Liver (tissue), 9 donors: ENCODE measurements around the gene MAP2K3. TPM values are rescaled to one million over a fixed set of nuclear protein-coding genes. Genes with fewer than 3 reads are reported as not detected.

Experiments used
- DNase-seq: peaks from one replicate; pipeline ENCODE4 v3.0.0-alpha.2; 2017; ENCODE audit warnings: low spot score
- H3K27ac ChIP-seq, 2 donors: one replicate each; pipeline ENCODE4 v1.7.0; 2013; ENCODE audit warnings: inconsistent platforms in 2 of 2, low read length in 2 of 2, control low read depth in 1 of 2, low read depth in 1 of 2, mild to moderate bottlenecking in 1 of 2
- H3K27me3 ChIP-seq, 4 donors: one replicate each; pipeline versions ENCODE4 v1.6.1 to v1.7.0; 2013; ENCODE audit warnings: low read length in 3 of 4, inconsistent platforms in 1 of 4, mild to moderate bottlenecking in 1 of 4, moderate library complexity in 1 of 4; ENCODE audit not compliant: control insufficient read depth in 4 of 4, insufficient read depth in 4 of 4
- H3K36me3 ChIP-seq, 4 donors: one replicate each; pipeline versions ENCODE4 v1.6.1 to v1.7.0; 2013; ENCODE audit warnings: low read length in 3 of 4, mild to moderate bottlenecking in 3 of 4, low read depth in 1 of 4, moderate library complexity in 1 of 4; ENCODE audit not compliant: control insufficient read depth in 4 of 4, insufficient read depth in 3 of 4
- H3K4me1 ChIP-seq, 4 donors: one replicate each; pipeline versions ENCODE4 v1.6.1 to v1.7.0; 2013; ENCODE audit warnings: low read length in 3 of 4, mild to moderate bottlenecking in 3 of 4, moderate library complexity in 1 of 4; ENCODE audit not compliant: control insufficient read depth in 4 of 4, insufficient read depth in 4 of 4
- H3K4me3 ChIP-seq, 3 donors: one replicate each; pipeline versions ENCODE4 v1.6.1 to v1.7.0; 2013; ENCODE audit warnings: low read length in 3 of 3, control low read depth in 1 of 3, low read depth in 1 of 3, mild to moderate bottlenecking in 1 of 3
- H3K9ac ChIP-seq, 2 donors: one replicate each; pipeline ENCODE4 v1.7.0; 2013; ENCODE audit warnings: low read length in 2 of 2, mild to moderate bottlenecking in 2 of 2, moderate library complexity in 2 of 2, control low read depth in 1 of 2, low read depth in 1 of 2
- H3K9me3 ChIP-seq, 4 donors: one replicate each; pipeline versions ENCODE4 v1.6.1 to v1.7.0; 2013; ENCODE audit warnings: low read length in 3 of 4; ENCODE audit not compliant: control insufficient read depth in 4 of 4
- ATF3 ChIP-seq: IDR thresholded peaks from 2 replicates; pipeline ENCODE4 v1.6.1; 2016; ENCODE audit warnings: antibody characterized with exemption
- CTCF ChIP-seq: fragments of 150-350 bp; IDR thresholded peaks from 2 replicates; pipeline ENCODE4 v1.5.1; 2017; ENCODE audit warnings: improper control_type of control experiment, low read depth, low read length; ENCODE audit not compliant: missing input control
- EGR1 ChIP-seq, 2 donors: IDR thresholded peaks; 2 replicates each; pipeline ENCODE4 v1.6.1; 2016 to 2018; ENCODE audit warnings: antibody characterized with exemption in 2 of 2, low read depth in 2 of 2
- FOXA1 ChIP-seq: IDR thresholded peaks from 2 replicates; pipeline ENCODE4 v1.6.1; 2016; ENCODE audit warnings: antibody characterized with exemption
- FOXA2 ChIP-seq: IDR thresholded peaks from 2 replicates; pipeline ENCODE4 v1.6.1; 2016; ENCODE audit warnings: antibody characterized with exemption
- GABPA ChIP-seq, 2 donors: IDR thresholded peaks in 1 of 2; conservative IDR thresholded peaks in 1 of 2; 2 replicates each; pipeline ENCODE4 v1.6.1; 2016; ENCODE audit warnings: antibody characterized with exemption in 2 of 2, mild to moderate bottlenecking in 1 of 2, moderate library complexity in 1 of 2
- HNF4A ChIP-seq, 2 donors: conservative IDR thresholded peaks; 2 replicates each; pipeline ENCODE4 v1.6.1; 2016; ENCODE audit warnings: antibody characterized with exemption in 2 of 2, mild to moderate bottlenecking in 2 of 2
- HNF4G ChIP-seq: IDR thresholded peaks from 2 replicates; pipeline ENCODE4 v1.6.1; 2016; ENCODE audit warnings: antibody characterized with exemption
- JUND ChIP-seq, 2 donors: IDR thresholded peaks; 2 replicates each; pipeline ENCODE4 v1.6.1; 2016; ENCODE audit warnings: antibody characterized with exemption in 2 of 2
- MAX ChIP-seq: IDR thresholded peaks from 2 replicates; pipeline ENCODE4 v1.6.1; 2016; ENCODE audit warnings: antibody characterized with exemption
- NR2F2 ChIP-seq: IDR thresholded peaks from 2 replicates; pipeline ENCODE4 v1.6.1; 2016; ENCODE audit warnings: antibody characterized with exemption
- RAD21 ChIP-seq, 2 donors: IDR thresholded peaks; 2 replicates each; pipeline ENCODE4 v1.6.1; 2016; ENCODE audit warnings: antibody characterized with exemption in 2 of 2, mild to moderate bottlenecking in 2 of 2
- REST ChIP-seq: IDR thresholded peaks from 2 replicates; pipeline ENCODE4 v1.6.1; 2016; ENCODE audit warnings: antibody characterized with exemption, mild to moderate bottlenecking
- RXRA ChIP-seq, 2 donors: IDR thresholded peaks; 2 replicates each; pipeline ENCODE4 v1.6.1; 2017 to 2018; ENCODE audit warnings: antibody characterized with exemption in 2 of 2, mild to moderate bottlenecking in 1 of 2
- SP1 ChIP-seq: IDR thresholded peaks from 2 replicates; pipeline ENCODE4 v1.6.1; 2018; ENCODE audit warnings: antibody characterized with exemption, mild to moderate bottlenecking
- TAF1 ChIP-seq: conservative IDR thresholded peaks from 2 replicates; pipeline ENCODE4 v1.6.1; 2016; ENCODE audit warnings: antibody characterized with exemption, mild to moderate bottlenecking
- YY1 ChIP-seq: IDR thresholded peaks from 2 replicates; pipeline ENCODE4 v1.6.1; 2016; ENCODE audit warnings: antibody characterized with exemption, mild to moderate bottlenecking
- ZBTB33 ChIP-seq: IDR thresholded peaks from 2 replicates; pipeline ENCODE4 v1.6.1; 2016; ENCODE audit warnings: antibody characterized with exemption
- WGBS: extraction: QIAGEN DNeasy Blood & Tissue Kit; methylation state at CpG from one replicate; pipeline ENCODE4 v1.1.7; 2013; 5-methylcytosine and 5-hydroxymethylcytosine counted together
- polyA plus RNA-seq, 2 donors: library from polyadenylated mRNA; stranded (reverse) in 1 of 2; unstranded in 1 of 2; fragments of 200-250 nt in 1 of 2; fragments of >200 nt in 1 of 2; fragmentation: Nextera tagmentation in 1 of 2; extraction: Ambion mirVana in 1 of 2; gene quantifications; one replicate each; pipeline versions ENCODE4 v1.2.1 to v1.2.3, GENCODE V29; 2013 to 2015
- total RNA-seq, 2 donors: library from RNA; depleted of rRNA; stranded (reverse); fragments of >200 nt; gene quantifications; one replicate each; pipeline ENCODE4 v1.2.3, GENCODE V29; 2014
- donor health status: healthy.
- donor health status: healthy.
- donor health status: healthy.
- donor health status: healthy.
- donor health status: healthy.

MAP2K3 gene
- total and polyA plus RNA-seq, 4 donors: 21.6 to 88.4 (median 30.5) TPM

- no peak for TF ChIP-seq SP1
- no peak for TF ChIP-seq FOXA1
- no peak for TF ChIP-seq HNF4G
- TF ChIP-seq YY1: no peak
- DNase-seq: no peak
Observed at GRCh38 chr17:21352981-21353265, 68.4 kb downstream of the MAP2K3 start.

GRCh38 chr17:21353326-21354010, 69.0 kb downstream of the MAP2K3 start:
- Histone ChIP-seq H3K36me3 (no peaks in the 10 kb centered on the region), H3K4me1 (no peaks in the 10 kb centered on the region), H3K4me3 (no peak overlapping the region), H3K9me3 (no peaks in the 10 kb centered on the region), H3K27me3 (no peaks in the 10 kb centered on the region), H3K27ac (no peak overlapping the region), H3K9ac (no peak overlapping the region)
- no peak for DNase-seq
- TF ChIP-seq ATF3 (no peak), FOXA2 (no peak)
- WGBS: 84% methylated on average over 13 of the region's 13 CpGs

More at GRCh38 chr17:21352981-21353265, 68.4 kb downstream of the MAP2K3 start:
- Histone ChIP-seq H3K27ac (no peak overlapping the region), H3K4me1 (no peaks in the 10 kb centered on the region), H3K27me3 (no peaks in the 10 kb centered on the region), H3K9me3 (no peaks in the 10 kb centered on the region), H3K4me3 (no peak overlapping the region), H3K9ac (no peak overlapping the region), H3K36me3 (no peaks in the 10 kb centered on the region)
- WGBS: 92% methylated on average over 8 of the region's 8 CpGs

GRCh38 chr17:21354796-21355385, 70.4 kb downstream of the MAP2K3 start:
- DNase-seq: no peak
- Histone ChIP-seq H3K36me3 (no peaks in the 10 kb centered on the region), H3K9ac (no peak overlapping the region), H3K4me3 (no peak overlapping the region), H3K9me3 (no peaks in the 10 kb centered on the region), H3K27me3 (no peaks in the 10 kb centered on the region), H3K27ac (no peak overlapping the region), H3K4me1 (no peaks in the 10 kb centered on the region)
- 93% methylated on average over 13 of the region's 13 CpGs for WGBS
- TF ChIP-seq RAD21 (IDR thresholded peaks at IDR 0.05) (no peak), FOXA1 (no peak), REST (no peak), CTCF (no peak), TAF1 (no peak), EGR1 (IDR thresholded peaks at IDR 0.05; ENCODE audit: low read depth in 2 of 2) (no peak), GABPA (IDR thresholded peaks at IDR 0.05 in 1 of 2, conservative IDR thresholded peaks at IDR 0.05 in 1 of 2) (no peak), FOXA2 (no peak), SP1 (no peak), YY1 (no peak), MAX (no peak), HNF4A (conservative IDR thresholded peaks at IDR 0.05) (no peak), JUND (IDR thresholded peaks at IDR 0.05) (no peak), HNF4G (no peak), RXRA (IDR thresholded peaks at IDR 0.05) (no peak), ATF3 (no peak), NR2F2 (no peak), ZBTB33 (no peak)
